CD4-positive, alpha-beta T cell (primary cell): ENCODE measurements around the gene FGG. TPM values are rescaled to one million over a fixed set of nuclear protein-coding genes. Genes with fewer than 3 reads are reported as not detected.

Experiments
- ATAC-seq: fragments of 200-7000 bp; cut with Tn5 transposase; one replicate; pipeline ENCODE4 v1.10.0; 2022; ENCODE audit warnings: mild to moderate bottlenecking; ENCODE audit not compliant: poor library complexity
- CTCF ChIA-PET: fragments of 350-600 bp; sonication (Branson Sonifier 250); formaldehyde crosslinking; loops from one replicate; lab custom pipeline; 2021; ENCODE audit warnings: antibody characterized with exemption, inconsistent platforms; lab: Charles Lee
- POLR2A ChIA-PET: fragments of 350-600 bp; sonication (Branson Sonifier 250); formaldehyde crosslinking; loops from one replicate; lab custom pipeline; 2021; ENCODE audit warnings: antibody characterized with exemption, inconsistent platforms; lab: Charles Lee
- DNase-seq, 14 experiments: peaks; one replicate each; pipeline ENCODE4 v3.0.0-alpha.2; 2013 to 2020; ENCODE audit warnings: mixed read lengths in 2 of 14
- H3K27ac ChIP-seq, 2 donors: one replicate each; pipeline versions ENCODE4 v1.5.1 to v1.7.0; 2013; ENCODE audit warnings: low read length in 2 of 2, low read depth in 1 of 2, mild to moderate bottlenecking in 1 of 2
- H3K27me3 ChIP-seq, 2 experiments: 1 replicate in 1 of 2; 2 replicates in 1 of 2; pipeline versions ENCODE4 v1.6.1 to v1.7.0; 2013; ENCODE audit warnings: low read length in 2 of 2, control low read depth in 1 of 2, mild to moderate bottlenecking in 1 of 2, moderate library complexity in 1 of 2; ENCODE audit not compliant: insufficient read depth in 2 of 2, control insufficient read depth in 1 of 2
- H3K36me3 ChIP-seq: one replicate; pipeline ENCODE4 v1.6.1; 2013; ENCODE audit warnings: low read length, control low read depth; ENCODE audit not compliant: insufficient read depth
- H3K4me1 ChIP-seq: one replicate; pipeline ENCODE4 v1.6.1; 2013; ENCODE audit warnings: low read length, control low read depth; ENCODE audit not compliant: insufficient read depth
- H3K4me3 ChIP-seq: one replicate; pipeline ENCODE4 v1.5.1; 2013; ENCODE audit warnings: mild to moderate bottlenecking, low read length, moderate library complexity
- H3K9me3 ChIP-seq, 2 experiments: 1 replicate in 1 of 2; 2 replicates in 1 of 2; pipeline versions ENCODE4 v1.6.1 to v1.7.0; 2013; ENCODE audit warnings: low read length in 2 of 2, mild to moderate bottlenecking in 2 of 2, control low read depth in 1 of 2, moderate library complexity in 1 of 2; ENCODE audit not compliant: control insufficient read depth in 1 of 2, insufficient read depth in 1 of 2
- H3K27ac Mint-ChIP-seq: one replicate; pipeline ENCODE4 v1.8.0; 2020; ENCODE audit warnings: mixed read lengths
- H3K27me3 Mint-ChIP-seq: one replicate; pipeline ENCODE4 v1.8.0; 2021; ENCODE audit warnings: mixed read lengths
- H3K36me3 Mint-ChIP-seq: one replicate; pipeline ENCODE4 v1.8.0; 2021; ENCODE audit warnings: low read depth, mixed read lengths
- H3K4me1 Mint-ChIP-seq: one replicate; pipeline ENCODE4 v1.8.0; 2021; ENCODE audit warnings: low read depth, mixed read lengths
- H3K4me3 Mint-ChIP-seq: one replicate; pipeline ENCODE4 v1.8.0; 2020; ENCODE audit warnings: mild to moderate bottlenecking, mixed read lengths
- H3K9me3 Mint-ChIP-seq: one replicate; pipeline ENCODE4 v1.8.0; 2020; ENCODE audit warnings: mixed read lengths
- CTCF ChIP-seq: fragments of 200-600 bp; IDR thresholded peaks from one replicate; pipeline ENCODE4 v1.8.0; 2022; ENCODE audit warnings: antibody characterized with exemption, mild to moderate bottlenecking
- intact Hi-C, 2 experiments: fragments of 100-400 bp; cut with DNase I in 1 of 2; cut with micrococcal nuclease in 1 of 2; formaldehyde crosslinking; loops; one replicate each; pipeline versions ENCODE4 v1.15.1 to v1.9.0; 2023 to 2025; cut with DNase I, micrococcal nuclease
- total RNA-seq, 174 experiments: library from RNA in 2 of 174; stranded (reverse) in 2 of 174; gene quantifications; one replicate each; pipeline ENCODE4 v1.2.3 and lab custom pipeline; 2021 to 2026

The FGG gene
- total RNA-seq, 2 experiments from 2014 or later: not detected

GRCh38 chr4:154573190-154573870 lies 39.1 kb downstream of the FGG start:
- no peak overlapping the region for H3K27ac ChIP-seq
- no peak overlapping the region for H3K27ac Mint-ChIP-seq
- H3K4me3 ChIP-seq: no peak overlapping the region
- H3K36me3 Mint-ChIP-seq: no peaks in the 10 kb centered on the region
- no peaks in the 10 kb centered on the region for H3K9me3 Mint-ChIP-seq
- no peaks in the 10 kb centered on the region for H3K36me3 ChIP-seq
- no peaks in the 10 kb centered on the region for H3K4me1 ChIP-seq
- ChIA-PET POLR2A (no interaction called here), CTCF (interaction anchor here (1.2 kb wide), 1 partner anchor 21 kb away, joined by 3 read pairs; no protein-coding TSS in a partner anchor)
- no peaks in the 10 kb centered on the region for H3K9me3 ChIP-seq
- no peak overlapping the region for H3K4me3 Mint-ChIP-seq
- H3K27me3 ChIP-seq: no peaks in the 10 kb centered on the region
- DNase-seq (no peak), ATAC-seq (no peak)
- intact Hi-C loops: no loop called here
- no peaks in the 10 kb centered on the region for H3K4me1 Mint-ChIP-seq
- H3K27me3 Mint-ChIP-seq: peaks cover 36% of the 10 kb centered on the region
- TF ChIP-seq CTCF: no peak

- H3K27me3 ChIP-seq: no peaks in the 10 kb centered on the region
- no peak for DNase-seq
- H3K27me3 Mint-ChIP-seq: peaks cover 23% of the 10 kb centered on the region
- no peaks in the 10 kb centered on the region for H3K36me3 ChIP-seq
- no peaks in the 10 kb centered on the region for H3K36me3 Mint-ChIP-seq
- H3K4me3 Mint-ChIP-seq: no peak overlapping the region
- no peaks in the 10 kb centered on the region for H3K4me1 Mint-ChIP-seq
- intact Hi-C loops: no loop called here
- H3K9me3 Mint-ChIP-seq: no peaks in the 10 kb centered on the region
- ChIA-PET POLR2A (no interaction called here), CTCF (interaction anchor here (1.7 kb wide), 1 partner anchor 10 kb away, joined by 3 read pairs; no protein-coding TSS in a partner anchor)
- no peak overlapping the region for H3K27ac Mint-ChIP-seq
- no peak for ATAC-seq
- no peak overlapping the region for H3K4me3 ChIP-seq
- H3K9me3 ChIP-seq: no peaks in the 10 kb centered on the region
- no peak overlapping the region for H3K27ac ChIP-seq
- no peaks in the 10 kb centered on the region for H3K4me1 ChIP-seq
- TF ChIP-seq CTCF: no peak
Measured at GRCh38 chr4:154569584-154569983, 42.9 kb downstream of the FGG start.

- no peak for DNase-seq
Measured at GRCh38 chr4:154569028-154569427, 43.4 kb downstream of the FGG start.

More at GRCh38 chr4:154569028-154569427, 43.4 kb downstream of the FGG start:
- Mint-ChIP-seq H3K4me1 (no peaks in the 10 kb centered on the region), H3K9me3 (no peaks in the 10 kb centered on the region), H3K4me3 (no peak overlapping the region), H3K27me3 (peaks cover 23% of the 10 kb centered on the region), H3K36me3 (no peaks in the 10 kb centered on the region), H3K27ac (no peak overlapping the region)
- ATAC-seq: no peak
- H3K27me3 ChIP-seq: no peaks in the 10 kb centered on the region
- ChIA-PET POLR2A (no interaction called here), CTCF (interaction anchor here (1.6 to 1.7 kb wide), 2 partner anchors 10 to 21 kb away, joined by 3 read pairs; no protein-coding TSS in a partner anchor)
- no peaks in the 10 kb centered on the region for H3K4me1 ChIP-seq
- intact Hi-C loops: no loop called here
- no peak for TF ChIP-seq CTCF
- no peak overlapping the region for H3K4me3 ChIP-seq
- no peak overlapping the region for H3K27ac ChIP-seq
- H3K36me3 ChIP-seq: no peaks in the 10 kb centered on the region
- H3K9me3 ChIP-seq: no peaks in the 10 kb centered on the region
